Peyer's patch (tissue), 4 donors: ENCODE data around the gene C18orf63.

Experiments
- POLR2A ChIP-seq, 2 donors: fragments of 450-650 bp; IDR thresholded peaks; one replicate each; pipeline ENCODE4 v1.5.1; 2017; ENCODE audit warnings: antibody characterized with exemption in 2 of 2, mild to moderate bottlenecking in 2 of 2, moderate library complexity in 2 of 2
- TF ChIP-seq, protein P1 (sequence below), 6 experiments: fragments of 450-650 bp in 4 of 6; fragments of 200-600 bp in 2 of 6; sonication (generic) in 1 of 6; IDR thresholded peaks; one replicate each; pipeline ENCODE4 v1.5.1; 2017 to 2019; ENCODE audit warnings: antibody characterized with exemption in 6 of 6, mild to moderate bottlenecking in 3 of 6, moderate library complexity in 1 of 6

DNA sequence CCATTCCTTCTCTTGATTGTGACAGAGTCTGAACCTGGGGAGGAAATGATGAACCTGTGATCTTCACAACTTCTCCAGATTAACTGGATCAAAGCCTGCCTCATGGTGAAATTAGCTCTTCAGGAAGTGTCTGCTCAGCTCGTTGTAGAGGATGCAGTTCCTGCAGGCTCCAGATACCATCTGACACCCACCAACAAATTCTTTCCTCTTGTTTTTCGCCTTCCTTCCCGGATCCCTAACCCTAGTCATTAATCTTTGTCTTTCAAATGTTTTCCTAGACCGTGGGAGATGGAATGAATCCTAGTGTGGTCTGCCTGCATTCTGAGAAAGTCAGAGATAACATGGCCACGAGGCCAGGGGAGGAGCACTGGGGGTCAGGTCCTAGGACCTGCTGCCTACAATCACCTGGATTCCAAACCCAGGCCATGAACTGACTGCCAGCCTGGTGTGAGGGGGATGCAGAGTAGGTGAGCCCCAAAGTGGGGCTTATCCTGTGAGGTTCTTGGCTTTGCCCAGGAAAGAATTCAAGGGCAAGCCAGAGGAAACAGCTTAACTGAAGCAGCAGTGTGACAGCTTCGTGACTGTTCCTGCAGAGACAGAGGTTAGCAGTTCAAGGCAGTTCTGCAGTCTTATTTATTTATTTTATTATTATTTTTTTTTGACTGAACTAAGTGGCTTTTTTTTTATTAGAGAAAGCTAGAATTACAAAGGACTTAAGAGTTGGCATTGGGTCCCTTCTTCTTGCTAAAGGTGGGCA, 73.7 kb downstream of the C18orf63 start:
- TF ChIP-seq POLR2A (IDR thresholded peaks at IDR 0.05), result no peak
- TF ChIP-seq, protein P1, sequence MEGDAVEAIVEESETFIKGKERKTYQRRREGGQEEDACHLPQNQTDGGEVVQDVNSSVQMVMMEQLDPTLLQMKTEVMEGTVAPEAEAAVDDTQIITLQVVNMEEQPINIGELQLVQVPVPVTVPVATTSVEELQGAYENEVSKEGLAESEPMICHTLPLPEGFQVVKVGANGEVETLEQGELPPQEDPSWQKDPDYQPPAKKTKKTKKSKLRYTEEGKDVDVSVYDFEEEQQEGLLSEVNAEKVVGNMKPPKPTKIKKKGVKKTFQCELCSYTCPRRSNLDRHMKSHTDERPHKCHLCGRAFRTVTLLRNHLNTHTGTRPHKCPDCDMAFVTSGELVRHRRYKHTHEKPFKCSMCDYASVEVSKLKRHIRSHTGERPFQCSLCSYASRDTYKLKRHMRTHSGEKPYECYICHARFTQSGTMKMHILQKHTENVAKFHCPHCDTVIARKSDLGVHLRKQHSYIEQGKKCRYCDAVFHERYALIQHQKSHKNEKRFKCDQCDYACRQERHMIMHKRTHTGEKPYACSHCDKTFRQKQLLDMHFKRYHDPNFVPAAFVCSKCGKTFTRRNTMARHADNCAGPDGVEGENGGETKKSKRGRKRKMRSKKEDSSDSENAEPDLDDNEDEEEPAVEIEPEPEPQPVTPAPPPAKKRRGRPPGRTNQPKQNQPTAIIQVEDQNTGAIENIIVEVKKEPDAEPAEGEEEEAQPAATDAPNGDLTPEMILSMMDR (IDR thresholded peaks at IDR 0.05), result no peak
